ENCODE measurements around the gene FMN2.

FMN2 gene

GRCh38 chr1:240190881-240191401, 99.3 kb downstream of the FMN2 start:
- no peak for DNase-seq (ENCODE audit: low spot score)
- H3K27ac ChIP-seq, result no peak overlapping the region

GRCh38 chr1:240192851-240193250, 101.2 kb downstream of the FMN2 start:
- Histone ChIP-seq H3K4me3 (no peak overlapping the region), H3K27ac (no peak overlapping the region)
- TF ChIP-seq CTCF (IDR thresholded peaks at IDR 0.05), result no peak
- DNase-seq (ENCODE audit: low spot score), result no peak

More at GRCh38 chr1:240190881-240191401, 99.3 kb downstream of the FMN2 start:
- TF ChIP-seq CTCF (IDR thresholded peaks at IDR 0.05), result no peak
- no peak overlapping the region for H3K4me3 ChIP-seq

GRCh38 chr1:240193679-240194078, 102.0 kb downstream of the FMN2 start:
- no peak overlapping the region for H3K4me3 ChIP-seq
- no peak for TF ChIP-seq CTCF (IDR thresholded peaks at IDR 0.05)
- no peak overlapping the region for H3K27ac ChIP-seq
- DNase-seq (ENCODE audit: low spot score), result no peak

- TF ChIP-seq CTCF (IDR thresholded peaks at IDR 0.05), result no peak
- no peak for DNase-seq (ENCODE audit: low spot score)
- no peak overlapping the region for H3K4me3 ChIP-seq
- H3K27ac ChIP-seq, result no peak overlapping the region
These were observed 102.4 kb downstream of the FMN2 start for GRCh38 chr1:240194120-240194519.

GRCh38 chr1:240198376-240198775, 106.7 kb downstream of the FMN2 start:
- no peak for TF ChIP-seq CTCF (IDR thresholded peaks at IDR 0.05)
- Histone ChIP-seq H3K27ac (no peak overlapping the region), H3K4me3 (no peak overlapping the region)
- no peak for DNase-seq (ENCODE audit: low spot score)

- H3K27ac ChIP-seq, result no peak overlapping the region
- H3K4me3 ChIP-seq, result no peak overlapping the region
- TF ChIP-seq CTCF (IDR thresholded peaks at IDR 0.05), result no peak
- no peak for DNase-seq (ENCODE audit: low spot score)
These were observed 108.3 kb downstream of the FMN2 start for GRCh38 chr1:240199758-240200645.

- DNase-seq (ENCODE audit: low spot score), result no peak
- no peak overlapping the region for H3K27ac ChIP-seq
- H3K4me3 ChIP-seq, result no peak overlapping the region
- TF ChIP-seq CTCF (IDR thresholded peaks at IDR 0.05), result no peak
These were observed 110.2 kb downstream of the FMN2 start for GRCh38 chr1:240201931-240202330.

Measured in coronary artery (tissue), 2 donors.